ENCODE results near the gene LRRC74B.

DNA sequence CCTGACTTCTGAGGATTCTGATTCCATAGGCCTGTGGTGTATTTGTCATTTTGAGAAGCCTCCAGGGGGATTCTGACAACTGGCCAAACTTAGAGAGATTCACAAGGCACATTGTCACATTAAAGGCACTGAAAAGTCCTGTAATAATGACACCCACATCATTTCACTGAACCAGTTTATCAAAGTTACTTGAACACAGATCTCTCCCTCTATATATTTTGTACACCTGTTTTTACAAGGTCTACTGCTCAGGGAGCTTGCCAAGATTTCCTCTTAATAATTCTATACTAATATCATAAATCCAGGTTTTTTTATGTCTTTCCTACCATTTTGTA, 50.0 kb downstream of the LRRC74B start:
- TF ChIP-seq CTCF (conservative IDR thresholded peaks at IDR 0.05; ENCODE audit: low read length), result no peak
- TF ChIP-seq EZH2phosphoT487 (IDR thresholded peaks at IDR 0.05; ENCODE audit: borderline replicate concordance), result no peak
